CD4-positive, alpha-beta T cell treated with Interleukin-15 for 4 hours (primary cell): ENCODE results near the gene STX1A.
"Not testable (repeated sequence)": the region's sequence is repeated elsewhere in the genome, so short reads cannot be mapped to it uniquely, and the experiment has no call there.

ENCODE experiments used
- DNase-seq: peaks from one replicate; pipeline ENCODE4 v3.0.0-alpha.2; 2020; ENCODE audit warnings: low spot score

The STX1A gene

DNA sequence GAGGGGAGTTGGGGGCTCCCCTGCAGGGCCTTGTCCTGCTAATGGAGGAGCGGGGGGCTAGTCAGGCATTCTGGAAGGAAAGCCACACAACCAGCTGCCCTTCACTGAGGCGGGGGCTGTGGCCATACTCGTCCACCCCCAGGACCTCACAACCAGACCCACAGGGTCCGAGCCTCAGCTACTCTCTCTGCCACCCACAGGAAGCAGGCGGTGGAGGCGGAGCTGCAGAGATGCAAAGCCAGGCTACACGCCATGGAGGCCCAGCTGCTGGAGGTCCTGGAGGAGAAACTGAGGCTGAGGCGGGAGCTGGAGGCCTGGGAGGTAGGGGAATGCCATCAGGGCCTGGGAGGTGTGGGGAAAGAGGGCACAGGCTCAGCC is 16.0 kb upstream of the STX1A start:
- no peak for DNase-seq

DNA sequence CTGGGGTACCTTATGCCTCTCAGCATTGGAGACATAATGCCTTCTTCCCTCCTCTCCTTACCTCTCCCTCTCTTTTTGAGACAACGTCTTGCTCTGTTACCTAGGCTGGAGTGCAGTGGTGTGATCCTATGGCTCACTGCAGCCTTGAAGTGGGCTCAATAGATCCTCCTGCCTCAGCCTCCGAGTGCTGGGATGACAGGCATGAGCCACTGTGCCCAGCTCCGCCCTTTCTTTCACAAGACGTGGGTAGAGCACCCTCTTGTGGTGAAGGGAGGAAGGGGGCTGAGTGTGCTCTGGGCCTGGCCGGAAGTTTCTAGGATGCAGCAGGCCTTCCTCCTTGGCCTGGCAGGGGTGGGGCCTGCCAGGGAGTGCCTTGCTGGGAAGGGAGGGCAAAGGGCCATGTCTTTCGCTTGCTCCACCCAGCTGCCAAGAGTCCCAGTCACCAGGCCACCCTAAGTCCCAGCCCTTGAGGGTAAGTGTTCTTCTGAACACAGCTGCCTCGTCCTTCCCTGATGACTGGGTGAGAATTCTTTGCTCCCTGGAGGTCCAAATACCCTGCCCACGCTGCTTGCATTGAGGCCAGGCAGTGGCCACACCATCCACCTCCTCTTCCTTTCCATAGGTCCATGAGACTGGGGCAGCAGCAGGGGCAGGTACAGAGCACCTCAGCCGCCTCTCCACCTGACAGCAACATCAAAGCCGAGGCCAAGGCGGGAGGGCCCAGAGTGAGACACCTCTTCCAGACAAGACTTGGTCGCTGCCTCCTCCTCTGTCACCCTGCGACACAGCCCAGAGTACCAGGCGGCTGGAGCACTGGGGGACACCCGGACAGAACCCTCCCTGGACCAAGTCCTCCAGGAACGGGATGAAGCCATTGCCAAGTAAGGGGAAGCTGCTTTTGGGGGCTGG is 15.4 kb upstream of the STX1A start:
- peak; percentile 90 for DNase-seq

GRCh38 chr7:73732397-73732796 is 12.9 kb upstream of the STX1A start:
- DNase-seq = no peak

DNA sequence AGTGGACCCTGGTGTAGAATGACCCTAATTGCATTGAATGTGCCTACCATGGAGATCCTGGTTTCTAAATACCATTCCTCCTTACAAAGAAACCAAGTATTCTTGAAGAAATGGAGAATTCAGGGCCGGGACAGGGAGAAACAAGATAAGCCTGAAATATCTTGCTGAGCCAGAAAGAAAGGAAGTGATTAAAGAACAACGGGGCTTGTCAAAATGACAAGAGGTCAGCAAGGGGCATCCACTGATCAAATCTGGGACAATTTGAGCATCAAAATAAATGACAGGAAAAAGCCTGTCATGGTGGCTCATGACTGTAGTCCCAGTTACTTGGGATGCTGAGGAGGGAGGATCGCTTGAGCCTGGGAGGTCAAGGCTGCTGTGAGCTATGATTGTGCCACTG is 11.0 kb upstream of the STX1A start:
- no peak for DNase-seq

GRCh38 chr7:73728551-73728950 is 9.1 kb upstream of the STX1A start:
- DNase-seq = no peak

DNA sequence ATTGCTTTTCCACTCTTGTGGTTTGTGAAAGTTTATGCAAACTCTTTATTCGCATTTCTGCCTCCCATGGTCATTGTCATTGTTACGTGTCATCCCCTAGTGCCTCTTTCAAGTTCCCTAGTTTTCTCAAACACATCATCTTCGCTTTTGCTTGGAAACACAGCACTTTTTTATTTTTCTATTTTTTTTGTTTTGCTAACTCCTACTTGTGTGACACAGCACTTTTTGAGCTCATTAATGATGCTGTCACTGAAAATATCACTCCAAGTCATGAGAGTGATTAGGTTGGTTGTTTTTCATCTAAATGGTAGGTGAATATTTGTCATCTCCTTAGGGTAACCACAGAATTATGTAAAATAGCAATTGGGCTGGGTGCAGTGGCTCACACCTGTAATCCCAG is 8.5 kb upstream of the STX1A start:
- DNase-seq = no peak

DNA sequence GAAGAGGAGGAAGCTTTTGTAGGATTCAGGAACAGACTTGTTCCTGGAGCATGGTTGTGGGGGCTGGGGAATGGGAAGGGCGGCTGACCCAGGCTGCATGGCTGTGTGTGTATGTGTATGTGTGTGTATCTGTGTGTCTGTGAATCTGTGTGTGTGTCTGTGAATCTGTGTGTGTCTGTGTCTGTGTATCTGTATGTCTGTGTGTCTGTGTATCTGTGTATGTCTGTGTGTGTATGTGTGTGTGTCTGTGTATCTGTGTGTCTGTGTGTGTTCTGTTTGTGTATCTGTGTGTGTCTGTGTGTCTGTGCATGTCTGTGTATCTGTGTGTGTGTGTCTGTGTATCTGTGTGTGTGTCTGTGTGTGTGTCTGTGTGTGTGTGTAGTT is 6.6 kb upstream of the STX1A start:
- no peak for DNase-seq

DNA sequence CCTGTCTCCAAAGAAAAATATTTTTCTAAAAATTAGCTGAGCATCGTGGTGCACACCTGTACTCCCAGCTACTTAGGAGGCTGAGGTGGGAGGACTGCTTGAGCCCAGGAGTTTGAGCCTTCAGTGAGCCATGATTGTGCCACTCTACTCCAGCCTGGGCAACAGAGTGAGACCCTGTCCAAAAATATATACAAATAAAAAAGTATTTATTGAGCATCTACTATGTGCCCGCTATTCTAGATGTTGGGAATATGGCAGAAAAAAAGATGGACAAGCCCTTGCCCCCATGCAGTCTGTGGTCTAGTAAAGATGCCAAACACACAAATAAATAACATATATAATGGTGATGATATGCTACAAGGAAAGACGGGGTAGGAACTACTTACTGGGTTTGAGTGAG is 4.3 kb upstream of the STX1A start:
- DNase-seq = no peak

DNA sequence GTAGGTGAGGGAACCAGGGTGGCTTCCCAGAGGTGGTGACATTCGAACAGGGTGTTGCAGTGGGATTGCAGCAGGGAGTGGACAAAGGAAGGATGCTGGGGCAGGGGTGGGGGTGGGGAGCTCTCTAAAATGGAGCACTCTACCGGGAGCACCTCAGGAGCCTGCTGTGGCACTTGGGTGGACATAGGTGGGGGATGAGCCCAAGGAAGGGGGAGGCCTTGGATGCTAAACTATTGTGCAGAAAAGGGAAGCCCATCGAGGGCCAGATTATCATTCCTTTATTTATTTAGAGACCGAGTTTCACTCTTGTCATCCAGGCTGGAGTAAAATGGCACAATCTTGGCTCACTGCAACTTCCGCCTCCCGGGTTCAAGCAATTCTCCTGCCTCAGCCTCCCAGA is 3.3 kb upstream of the STX1A start:
- DNase-seq = no peak

- not testable (repeated sequence) for DNase-seq
Observed at GRCh38 chr7:73722182-73722581, 2.7 kb upstream of the STX1A start.

DNA sequence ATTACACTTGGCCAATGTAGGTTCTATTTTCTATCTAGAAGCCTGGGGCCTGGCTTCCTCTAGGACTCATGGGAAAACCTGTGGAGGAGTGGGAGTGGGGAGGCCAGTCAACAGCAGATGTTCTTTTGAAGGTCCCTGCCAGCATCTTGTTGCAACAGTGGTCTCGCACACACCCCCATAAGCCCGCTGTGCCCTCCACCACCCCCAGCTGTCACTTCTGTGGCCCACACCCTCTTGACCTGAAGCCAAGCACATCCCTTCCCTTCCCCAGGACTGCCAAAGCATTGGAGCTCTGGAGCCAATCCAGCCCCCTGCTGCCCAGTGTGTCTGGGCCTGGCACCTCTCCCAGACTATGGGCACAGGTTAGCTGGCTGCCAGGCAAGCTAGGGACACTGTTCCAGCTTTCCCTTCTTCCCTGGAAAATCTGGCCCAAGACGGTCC is 1.9 kb upstream of the STX1A start:
- no peak for DNase-seq

DNA sequence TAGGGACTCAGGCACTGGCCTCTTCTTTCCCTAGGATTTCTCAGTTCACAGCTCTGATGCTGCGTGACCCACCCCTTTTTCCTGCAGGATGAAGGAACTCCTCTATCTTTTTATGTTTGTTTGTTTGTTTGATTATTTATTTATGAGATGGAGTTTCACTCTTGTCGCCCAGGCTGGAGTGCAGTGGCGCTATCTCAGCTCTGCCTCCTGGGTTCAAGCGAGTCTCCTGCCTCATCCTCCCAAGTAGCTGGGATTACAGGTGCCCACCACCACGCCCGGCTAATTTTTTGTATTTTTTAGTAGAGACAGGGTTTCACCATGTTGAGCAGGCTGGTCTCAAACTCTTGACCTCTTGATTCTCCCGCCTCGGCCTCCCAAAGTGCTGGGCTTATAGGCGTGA is 974 bp upstream of the STX1A start:
- DNase-seq = not testable (repeated sequence)

DNA sequence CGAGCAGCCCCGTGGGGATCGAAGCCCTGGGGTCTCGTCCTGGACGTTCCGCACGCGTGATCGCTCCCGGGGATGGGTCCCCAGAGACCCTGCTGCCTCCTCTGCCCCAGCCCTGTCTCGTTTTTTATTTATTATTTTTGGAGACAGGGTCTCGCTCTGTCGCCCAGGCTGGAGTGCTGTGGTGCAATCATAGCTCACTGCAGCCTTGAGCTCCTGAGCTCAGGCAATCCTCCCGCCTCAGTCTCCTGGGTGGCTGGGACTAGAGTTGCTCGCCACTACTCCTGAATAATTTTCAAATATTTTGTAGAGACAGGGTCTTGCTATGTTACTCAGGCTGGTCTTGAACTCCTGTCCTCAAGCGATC is 319 bp upstream of the STX1A start:
- DNase-seq = no peak

DNA sequence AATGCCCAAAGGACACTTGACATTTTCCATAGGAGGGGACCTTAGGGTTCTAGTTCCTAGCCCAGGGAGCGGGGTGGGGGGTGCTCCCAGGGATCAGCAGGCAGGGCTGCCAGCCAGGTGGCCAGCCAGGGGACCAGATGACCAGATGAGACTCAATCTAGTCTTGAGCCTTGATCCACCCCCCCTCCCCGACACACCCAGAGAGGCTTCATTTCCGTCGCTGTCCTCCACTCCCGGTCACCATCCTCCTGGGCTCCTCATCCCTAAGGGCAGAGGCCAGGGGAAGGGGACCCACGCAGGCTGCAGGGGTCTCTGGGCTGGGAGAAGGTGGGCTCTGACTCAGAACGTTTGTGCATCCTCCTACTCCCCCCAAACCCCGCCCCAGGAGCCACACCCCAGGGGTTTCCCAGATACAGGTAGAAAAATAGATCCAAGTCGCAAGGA is 1.0 kb downstream of the STX1A start:
- no peak for DNase-seq

DNA sequence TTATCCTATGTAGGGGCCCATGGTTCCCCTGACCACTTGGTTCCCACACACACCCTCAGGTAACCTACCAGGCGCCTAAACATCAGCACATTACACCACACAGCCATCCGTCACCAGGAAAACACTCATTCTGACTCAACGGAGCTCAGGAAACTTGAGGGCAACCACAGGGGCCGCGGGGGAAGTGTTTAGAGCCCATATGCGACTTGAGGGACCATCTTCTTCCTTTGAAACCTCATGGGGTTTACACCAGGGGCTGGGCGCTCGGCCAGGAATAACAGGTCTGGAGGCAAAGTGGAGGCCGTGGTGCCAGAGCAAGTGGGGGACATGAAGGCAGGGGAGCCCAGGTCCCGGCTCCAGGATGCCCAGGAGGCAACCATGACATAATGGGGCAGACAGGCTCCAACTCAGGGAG is 1.5 kb downstream of the STX1A start:
- peak; percentile 83 for DNase-seq

- DNase-seq = no peak
Observed at GRCh38 chr7:73717025-73717807, 2.3 kb downstream of the STX1A start.

- DNase-seq = no peak
Observed at GRCh38 chr7:73716318-73716890, 3.1 kb downstream of the STX1A start.

- DNase-seq = peak; percentile 19
Observed at GRCh38 chr7:73715648-73716317, 3.7 kb downstream of the STX1A start.

DNA sequence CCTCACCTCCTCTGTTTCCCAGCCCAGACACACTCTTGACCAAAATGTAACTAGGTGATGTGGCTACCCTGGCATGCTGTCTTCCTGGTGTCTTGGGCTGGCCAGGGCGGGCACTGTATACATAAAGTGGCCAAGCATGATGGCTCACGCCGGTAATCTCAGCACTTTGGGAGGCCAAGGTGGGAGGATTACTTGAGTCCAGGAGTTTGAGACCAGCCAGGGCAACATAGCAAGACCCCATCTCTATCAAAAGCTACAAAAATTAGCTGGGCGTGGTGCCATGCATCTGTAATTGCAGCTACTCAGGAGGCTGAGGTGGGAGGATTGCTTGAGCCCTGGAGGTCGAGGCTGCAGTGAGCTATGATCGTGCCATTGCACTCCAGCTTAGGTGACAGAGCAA is 6.2 kb downstream of the STX1A start:
- not testable (repeated sequence) for DNase-seq

GRCh38 chr7:73712773-73713172 is 6.7 kb downstream of the STX1A start:
- DNase-seq = no peak

DNA sequence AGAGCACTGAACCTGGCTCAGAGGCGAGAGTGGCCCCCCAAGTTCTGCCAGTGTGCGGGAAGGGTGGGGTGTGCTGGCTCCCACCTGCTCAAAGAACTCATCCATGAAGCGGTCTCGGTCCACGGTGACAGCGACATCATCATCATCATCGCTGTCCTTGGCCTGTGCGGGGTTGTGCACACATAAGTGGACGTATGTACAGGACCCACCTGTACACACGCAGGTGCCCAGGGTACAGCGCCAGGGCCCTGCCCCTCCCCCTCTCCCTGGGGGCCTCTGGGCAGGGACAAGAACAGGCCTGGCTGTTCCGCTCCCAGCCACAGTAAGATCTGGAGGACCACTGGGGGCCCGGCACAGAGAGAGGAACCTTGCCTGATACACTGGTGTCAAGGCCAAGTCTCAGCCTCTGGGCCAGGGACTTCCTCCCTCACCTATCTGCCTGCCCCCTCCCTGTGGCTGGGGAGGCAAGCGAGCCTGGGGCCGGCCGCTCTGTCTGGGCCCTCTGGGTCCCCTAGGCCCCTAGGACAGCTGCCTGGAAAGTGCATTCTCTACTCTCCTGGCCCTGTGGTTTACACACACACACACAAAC is 10.4 kb downstream of the STX1A start:
- no peak for DNase-seq

GRCh38 chr7:73707045-73707631 is 12.3 kb downstream of the STX1A start:
- DNase-seq = no peak
